HEK293T (cell line): ENCODE results near the gene L3MBTL4.

Experiments
- CTCF ChIA-PET: fragments of 350-600 bp; formaldehyde crosslinking; extraction: SDS; loops from one replicate; lab custom pipeline; 2021; ENCODE audit warnings: antibody characterized with exemption, inconsistent platforms; lab: Yijun Ruan, JAX
- POLR2A ChIA-PET: fragments of 350-600 bp; formaldehyde crosslinking; extraction: SDS; loops from one replicate; lab custom pipeline; 2020; ENCODE audit warnings: antibody characterized with exemption, inconsistent platforms; lab: Yijun Ruan, JAX
- DNase-seq: peaks from one replicate; pipeline ENCODE4 v3.0.0; 2012; ENCODE audit warnings: mixed read lengths; ENCODE audit errors: extremely low spot score
- ARNT ChIP-seq: fragments of 450-650 bp; IDR thresholded peaks from 2 replicates; pipeline ENCODE4 v1.6.1; 2017; ENCODE audit warnings: mild to moderate bottlenecking
- BHLHE40 ChIP-seq: fragments of 450-650 bp; IDR thresholded peaks from 2 replicates; pipeline ENCODE4 v1.6.1; 2016; ENCODE audit warnings: mild to moderate bottlenecking, moderate library complexity, borderline replicate concordance
- CTBP1 ChIP-seq: fragments of 450-650 bp; IDR thresholded peaks from 2 replicates; pipeline ENCODE4 v1.6.1; 2016; ENCODE audit warnings: borderline replicate concordance
- ELF4 ChIP-seq: fragments of 450-650 bp; IDR thresholded peaks from 2 replicates; pipeline ENCODE4 v1.6.1; 2017; ENCODE audit warnings: antibody characterized with exemption
- FOXA1 ChIP-seq: fragments of 450-650 bp; IDR thresholded peaks from 2 replicates; pipeline ENCODE4 v1.6.1; 2016; ENCODE audit warnings: mild to moderate bottlenecking
- FOXK2 ChIP-seq: fragments of 450-650 bp; IDR thresholded peaks from 2 replicates; pipeline ENCODE4 v1.6.1; 2016; ENCODE audit warnings: mild to moderate bottlenecking
- FOXM1 ChIP-seq: fragments of 450-650 bp; IDR thresholded peaks from 2 replicates; pipeline ENCODE4 v1.6.1; 2017; ENCODE audit warnings: mild to moderate bottlenecking, borderline replicate concordance
- HDGF ChIP-seq: fragments of 450-650 bp; IDR thresholded peaks from 2 replicates; pipeline ENCODE4 v1.6.1; 2017; ENCODE audit warnings: antibody characterized with exemption, borderline replicate concordance
- L3MBTL2 ChIP-seq: fragments of 450-650 bp; conservative IDR thresholded peaks from 2 replicates; pipeline ENCODE4 v1.6.1; 2016; ENCODE audit warnings: mild to moderate bottlenecking
- LEF1 ChIP-seq: fragments of 450-650 bp; IDR thresholded peaks from 2 replicates; pipeline ENCODE4 v1.6.1; 2017; ENCODE audit warnings: mild to moderate bottlenecking, borderline replicate concordance
- NFRKB ChIP-seq: fragments of 450-650 bp; IDR thresholded peaks from 2 replicates; pipeline ENCODE4 v1.6.1; 2016; ENCODE audit warnings: mild to moderate bottlenecking, moderate library complexity
- SP1 ChIP-seq: fragments of 450-650 bp; IDR thresholded peaks from 2 replicates; pipeline ENCODE4 v1.6.1; 2017
- SUZ12 ChIP-seq: fragments of 450-650 bp; IDR thresholded peaks from 2 replicates; pipeline ENCODE4 v1.6.1; 2016; ENCODE audit warnings: mild to moderate bottlenecking
- TARDBP ChIP-seq: fragments of 450-650 bp; IDR thresholded peaks from 2 replicates; pipeline ENCODE4 v1.6.1; 2016
- ZNF384 ChIP-seq: fragments of 450-650 bp; IDR thresholded peaks from 2 replicates; pipeline ENCODE4 v1.6.1; 2016
- TF ChIP-seq, protein P1 (sequence below): fragments of 450-650 bp; IDR thresholded peaks from 2 replicates; pipeline ENCODE4 v1.6.1; 2016

Gene L3MBTL4

GRCh38 chr18:5977022-5977421 is 437.7 kb downstream of the L3MBTL4 start:
- no peak for TF ChIP-seq HDGF
- TF ChIP-seq, protein P1, sequence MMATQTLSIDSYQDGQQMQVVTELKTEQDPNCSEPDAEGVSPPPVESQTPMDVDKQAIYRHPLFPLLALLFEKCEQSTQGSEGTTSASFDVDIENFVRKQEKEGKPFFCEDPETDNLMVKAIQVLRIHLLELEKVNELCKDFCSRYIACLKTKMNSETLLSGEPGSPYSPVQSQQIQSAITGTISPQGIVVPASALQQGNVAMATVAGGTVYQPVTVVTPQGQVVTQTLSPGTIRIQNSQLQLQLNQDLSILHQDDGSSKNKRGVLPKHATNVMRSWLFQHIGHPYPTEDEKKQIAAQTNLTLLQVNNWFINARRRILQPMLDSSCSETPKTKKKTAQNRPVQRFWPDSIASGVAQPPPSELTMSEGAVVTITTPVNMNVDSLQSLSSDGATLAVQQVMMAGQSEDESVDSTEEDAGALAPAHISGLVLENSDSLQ, result no peak
- no peak for TF ChIP-seq BHLHE40
- no peak for TF ChIP-seq CTBP1
- no peak for TF ChIP-seq SP1
- no peak for TF ChIP-seq FOXA1
- TF ChIP-seq SUZ12, result no peak
- TF ChIP-seq ZNF384, result no peak
- TF ChIP-seq FOXM1, result no peak
- TF ChIP-seq NFRKB, result no peak
- TF ChIP-seq FOXK2, result no peak
- no peak for TF ChIP-seq LEF1
- no peak for TF ChIP-seq L3MBTL2
- CTCF ChIA-PET, result no interaction called here
- DNase-seq, result no peak
- POLR2A ChIA-PET, result no interaction called here

GRCh38 chr18:5975111-5976002 is 439.4 kb downstream of the L3MBTL4 start:
- no peak for DNase-seq
- POLR2A ChIA-PET, result no interaction called here
- TF ChIP-seq ARNT (no peak), LEF1 (no peak)
- CTCF ChIA-PET, result no interaction called here

GRCh38 chr18:5974696-5975095 is 440.0 kb downstream of the L3MBTL4 start:
- CTCF ChIA-PET, result no interaction called here
- TF ChIP-seq SUZ12, result no peak
- TF ChIP-seq SP1, result no peak
- TF ChIP-seq ARNT, result no peak
- no peak for TF ChIP-seq ELF4
- no peak for TF ChIP-seq CTBP1
- TF ChIP-seq L3MBTL2, result no peak
- no peak for TF ChIP-seq BHLHE40
- no peak for TF ChIP-seq FOXA1
- TF ChIP-seq FOXM1, result no peak
- no peak for TF ChIP-seq HDGF
- POLR2A ChIA-PET, result no interaction called here
- DNase-seq, result no peak

GRCh38 chr18:5973099-5973498 is 441.6 kb downstream of the L3MBTL4 start:
- ChIA-PET POLR2A (no interaction called here), CTCF (no interaction called here)
- DNase-seq, result no peak
- no peak for TF ChIP-seq BHLHE40
- TF ChIP-seq SP1, result no peak
- no peak for TF ChIP-seq LEF1
- no peak for TF ChIP-seq SUZ12

GRCh38 chr18:5972298-5972697 is 442.4 kb downstream of the L3MBTL4 start:
- ChIA-PET CTCF (interaction anchor here (1.0 kb wide), 1 partner anchor 14 kb away, joined by 4 read pairs; no protein-coding TSS in a partner anchor), POLR2A (no interaction called here)
- TF ChIP-seq NFRKB (no peak), TARDBP (no peak), L3MBTL2 (no peak), SUZ12 (no peak), ARNT (no peak), LEF1 (no peak), ELF4 (no peak), BHLHE40 (no peak), ZNF384 (no peak), FOXK2 (no peak), CTBP1 (no peak), FOXA1 (no peak), FOXM1 (no peak), HDGF (no peak), SP1 (no peak)
- TF ChIP-seq, protein P1, result no peak
- DNase-seq, result no peak

- ChIA-PET POLR2A (no interaction called here), CTCF (no interaction called here)
- no peak for TF ChIP-seq HDGF
- TF ChIP-seq LEF1, result no peak
- TF ChIP-seq TARDBP, result no peak
- TF ChIP-seq SP1, result no peak
- TF ChIP-seq CTBP1, result no peak
- no peak for TF ChIP-seq ZNF384
- TF ChIP-seq FOXK2, result no peak
- no peak for DNase-seq
These were observed 444.7 kb downstream of the L3MBTL4 start for GRCh38 chr18:5969989-5970403.

DNA sequence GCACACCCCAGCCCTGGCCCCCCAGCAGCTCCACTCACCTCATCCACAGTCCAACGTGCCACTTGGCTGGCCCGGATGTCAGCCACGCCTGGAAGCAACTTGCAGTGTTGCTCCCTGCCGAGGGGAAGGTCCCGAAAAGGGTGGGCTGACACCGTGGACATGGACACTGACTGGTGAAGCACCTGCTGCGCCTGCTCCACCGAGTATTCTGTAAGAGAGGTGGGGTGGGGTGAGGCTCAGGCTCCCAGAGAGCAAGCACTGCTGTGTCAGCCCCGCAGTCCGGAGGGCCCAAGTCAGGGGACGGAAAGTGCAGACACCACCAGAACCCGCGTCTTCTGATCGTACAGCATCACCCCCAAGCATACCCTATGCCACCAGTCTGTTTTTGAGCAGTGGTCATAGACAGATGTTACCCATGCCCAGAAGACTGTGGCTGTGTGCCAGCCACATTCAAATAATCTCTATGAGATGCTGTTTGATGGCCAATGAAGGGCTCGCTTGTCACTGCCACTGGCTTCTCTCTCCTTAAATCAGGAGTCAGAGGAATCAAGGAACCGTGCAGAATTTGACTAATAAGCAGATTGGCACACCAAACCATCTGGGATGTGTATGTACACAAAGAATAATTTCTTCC is 445.2 kb downstream of the L3MBTL4 start:
- CTCF ChIA-PET, result no interaction called here
- POLR2A ChIA-PET, result no interaction called here
- no peak for DNase-seq
- TF ChIP-seq FOXK2 (no peak), SUZ12 (no peak), BHLHE40 (no peak), LEF1 (no peak), ZNF384 (no peak), ELF4 (no peak), HDGF (no peak), SP1 (no peak), L3MBTL2 (no peak), TARDBP (no peak), ARNT (no peak), NFRKB (no peak), FOXA1 (no peak), FOXM1 (no peak), CTBP1 (no peak)
- TF ChIP-seq, protein P1, result no peak
